Natural killer cell (primary cell): ENCODE measurements around the gene IFT20. TPM values are rescaled to one million over a fixed set of nuclear protein-coding genes. Genes with fewer than 3 reads are reported as not detected.
"Not testable (repeated sequence)": the region's sequence is repeated elsewhere in the genome, so short reads cannot be mapped to it uniquely, and the experiment has no call there.

Source experiments
- ATAC-seq, 3 donors: fragments of 150-1000 bp in 2 of 3; fragments of 200-7000 bp in 1 of 3; cut with Tn5 transposase; 1 replicate in 1 of 3; 2 replicates in 2 of 3; pipeline ENCODE4 v1.10.0; 2021; ENCODE audit warnings: mild to moderate bottlenecking in 2 of 3, moderate library complexity in 2 of 3
- DNase-seq, 2 donors: peaks; one replicate each; pipeline versions ENCODE4 v3.0.0 to v3.0.0-alpha.2; 2013 to 2021; ENCODE audit warnings: mixed read lengths in 1 of 2
- H3K27ac ChIP-seq: one replicate; pipeline ENCODE4 v1.5.1; 2013; ENCODE audit warnings: mild to moderate bottlenecking, low read length
- H3K27me3 ChIP-seq: one replicate; pipeline ENCODE4 v1.6.1; 2013; ENCODE audit warnings: low read length; ENCODE audit not compliant: control insufficient read depth, insufficient read depth
- H3K36me3 ChIP-seq: one replicate; pipeline ENCODE4 v1.6.1; 2013; ENCODE audit warnings: low read length; ENCODE audit not compliant: control insufficient read depth, insufficient read depth
- H3K4me1 ChIP-seq: one replicate; pipeline ENCODE4 v1.6.1; 2013; ENCODE audit warnings: low read length; ENCODE audit not compliant: control insufficient read depth, insufficient read depth
- H3K4me3 ChIP-seq: one replicate; pipeline ENCODE4 v1.5.1; 2013; ENCODE audit warnings: low read length
- H3K9me3 ChIP-seq: one replicate; pipeline ENCODE4 v1.6.1; 2013; ENCODE audit warnings: low read length; ENCODE audit not compliant: control insufficient read depth, insufficient read depth
- H3K27ac Mint-ChIP-seq, 2 donors: one replicate each; pipeline ENCODE4 v1.8.0; 2022; ENCODE audit warnings: mild to moderate bottlenecking in 2 of 2, mixed read lengths in 2 of 2, moderate library complexity in 1 of 2
- H3K27me3 Mint-ChIP-seq, 2 donors: one replicate each; pipeline ENCODE4 v1.8.0; 2022; ENCODE audit warnings: low read depth in 2 of 2, mixed read lengths in 2 of 2
- H3K36me3 Mint-ChIP-seq: one replicate; pipeline ENCODE4 v1.8.0; 2022; ENCODE audit warnings: mixed read lengths
- H3K4me1 Mint-ChIP-seq, 2 donors: one replicate each; pipeline ENCODE4 v1.8.0; 2022; ENCODE audit warnings: mixed read lengths in 2 of 2
- H3K4me3 Mint-ChIP-seq: one replicate; pipeline ENCODE4 v1.8.0; 2022; ENCODE audit warnings: mild to moderate bottlenecking, moderate library complexity, mixed read lengths
- H3K9me3 Mint-ChIP-seq, 2 donors: one replicate each; pipeline ENCODE4 v1.8.0; 2022; ENCODE audit warnings: mixed read lengths in 2 of 2
- CTCF ChIP-seq: fragments of 200-600 bp; IDR thresholded peaks from one replicate; pipeline ENCODE4 v1.8.0; 2022; ENCODE audit warnings: antibody characterized with exemption
- WGBS: methylation state at CpG from one replicate; pipeline ENCODE4 v1.1.7; 2013; ENCODE audit warnings: missing lambda C conversion rate; ENCODE audit not compliant: insufficient coverage; 5-methylcytosine and 5-hydroxymethylcytosine counted together
- intact Hi-C: fragments of 100-400 bp; cut with micrococcal nuclease; formaldehyde crosslinking; loops from one replicate; pipeline ENCODE4 v1.14.2; 2022
- total RNA-seq, 4 donors: library from RNA; stranded (reverse); fragments of 120-200 nt in 1 of 4; gene quantifications; one replicate each; pipeline versions ENCODE4 v1.2.3 to v1.2.4, GENCODE V29; 2013 to 2022

The IFT20 gene
- total RNA-seq, 3 donors from 2014 or later (not counting 1 experiment from before 2014, with no cell fraction given) = 50.0 to 109 (median 68.6) TPM

- Mint-ChIP-seq H3K27ac (no peak overlapping the region), H3K27me3 (no peaks in the 10 kb centered on the region), H3K4me1 (peaks cover 18 to 36% of the 10 kb centered on the region in 2 donors), H3K4me3 (no peak overlapping the region), H3K36me3 (no peaks in the 10 kb centered on the region), H3K9me3 (no peaks in the 10 kb centered on the region)
- Histone ChIP-seq H3K9me3 (no peaks in the 10 kb centered on the region), H3K36me3 (peaks cover 33% of the 10 kb centered on the region), H3K27ac (no peak overlapping the region), H3K4me3 (no peak overlapping the region), H3K27me3 (no peaks in the 10 kb centered on the region), H3K4me1 (peaks cover 17% of the 10 kb centered on the region)
- 96% methylated on average over 13 of the region's 15 CpGs for WGBS
- no peak for TF ChIP-seq CTCF
- DNase-seq = no peak
- intact Hi-C loops = loop anchor here (10.0 kb wide), 1 partner anchor 375 kb away; the partner anchor contains the start of genes PROCA1, RAB34 and RPL23A
- ATAC-seq = no peak
Measured at GRCh38 chr17:28339431-28339830, 4.2 kb upstream of the IFT20 start.

GRCh38 chr17:28338769-28339212 is 3.5 kb upstream of the IFT20 start:
- H3K27ac ChIP-seq, ATAC-seq, H3K9me3 Mint-ChIP-seq, H3K27me3 ChIP-seq, DNase-seq, H3K4me3 ChIP-seq, H3K36me3 Mint-ChIP-seq, H3K27me3 Mint-ChIP-seq, H3K4me3 Mint-ChIP-seq, H3K9me3 ChIP-seq: not testable (repeated sequence)
- Mint-ChIP-seq H3K27ac (peak overlapping the region in 1 of 2 donors; percentile 22), H3K4me1 (peaks cover 24 to 43% of the 10 kb centered on the region in 2 donors)
- WGBS = 96% methylated on average over 8 of the region's 8 CpGs
- peaks cover 20% of the 10 kb centered on the region for H3K4me1 ChIP-seq
- intact Hi-C loops = loop anchor here (10.0 kb wide), 1 partner anchor 376 kb away; the partner anchor contains the start of genes PROCA1, RAB34 and RPL23A
- H3K36me3 ChIP-seq = peaks cover 29% of the 10 kb centered on the region

GRCh38 chr17:28338056-28338768 is 2.9 kb upstream of the IFT20 start:
- WGBS = 92% methylated on average over 5 of the region's 5 CpGs
- Histone ChIP-seq H3K27ac (no peak overlapping the region), H3K4me1 (peaks cover 20% of the 10 kb centered on the region), H3K36me3 (peaks cover 25% of the 10 kb centered on the region), H3K4me3 (no peak overlapping the region), H3K27me3 (no peaks in the 10 kb centered on the region), H3K9me3 (no peaks in the 10 kb centered on the region)
- Mint-ChIP-seq H3K4me1 (peaks cover 25 to 45% of the 10 kb centered on the region in 2 donors), H3K36me3 (no peaks in the 10 kb centered on the region), H3K9me3 (no peaks in the 10 kb centered on the region), H3K4me3 (peak overlapping the region; percentile 33), H3K27ac (peak overlapping the region; percentile 35 to 100), H3K27me3 (no peaks in the 10 kb centered on the region)
- no peak for TF ChIP-seq CTCF
- intact Hi-C loops = loop anchor here (10.0 kb wide), 1 partner anchor 377 kb away; the partner anchor contains the start of genes PROCA1, RAB34 and RPL23A
- ATAC-seq (no peak), DNase-seq (no peak)
